B cell (primary cell): Measurements from ENCODE around the gene SH3GL3. TPM values are rescaled to one million over a fixed set of nuclear protein-coding genes. Genes with fewer than 3 reads are reported as not detected.

Experiments
- ATAC-seq: fragments of 200-7000 bp; cut with Tn5 transposase; one replicate; pipeline ENCODE4 v1.10.0; 2021; ENCODE audit warnings: low read depth, mild to moderate bottlenecking, moderate number of reproducible peaks, moderate library complexity
- CTCF ChIA-PET: fragments of 350-600 bp; sonication (Branson Sonifier 250); formaldehyde crosslinking; loops from one replicate; lab custom pipeline; 2021; ENCODE audit warnings: antibody characterized with exemption, inconsistent platforms; lab: Charles Lee
- POLR2A ChIA-PET: fragments of 350-600 bp; sonication (Branson Sonifier 250); formaldehyde crosslinking; loops from one replicate; lab custom pipeline; 2021; ENCODE audit warnings: antibody characterized with exemption; lab: Charles Lee
- DNase-seq: peaks from one replicate; pipeline ENCODE4 v3.0.0; 2013
- H2AFZ ChIP-seq: 2 replicates; pipeline ENCODE4 v1.6.1; 2012; ENCODE audit warnings: mild to moderate bottlenecking, low read depth, low read length; ENCODE audit not compliant: insufficient read depth, poor library complexity, severe bottlenecking
- H3K27ac ChIP-seq, 2 donors: 1 replicate in 1 of 2; 2 replicates in 1 of 2; pipeline ENCODE4 v1.5.1; 2012 to 2013; ENCODE audit warnings: low read length in 2 of 2, mild to moderate bottlenecking in 2 of 2, moderate library complexity in 1 of 2
- H3K27me3 ChIP-seq, 4 experiments: fragments of 200-600 bp in 1 of 4; sonication (generic) in 1 of 4; replicated peaks in 1 of 4; 1 replicate in 2 of 4; 2 replicates in 2 of 4; pipeline versions ENCODE4 v1.6.1 to v1.7.0; 2013 to 2016; ENCODE audit warnings: low read length in 3 of 4, mild to moderate bottlenecking in 2 of 4, mixed read lengths in 1 of 4, moderate library complexity in 1 of 4; ENCODE audit not compliant: insufficient read depth in 4 of 4, control insufficient read depth in 3 of 4; ENCODE audit errors: control extremely low read depth in 1 of 4
- H3K36me3 ChIP-seq, 2 experiments: replicated peaks in 1 of 2; 1 replicate in 1 of 2; 2 replicates in 1 of 2; pipeline versions ENCODE4 v1.6.1 to v1.7.1; 2013; ENCODE audit warnings: low read length in 1 of 2; ENCODE audit not compliant: insufficient read depth in 2 of 2, control insufficient read depth in 1 of 2; ENCODE audit errors: control extremely low read depth in 1 of 2, extremely low read depth in 1 of 2
- H3K4me1 ChIP-seq, 2 donors: fragments of 200-600 bp in 1 of 2; sonication (generic) in 1 of 2; 1 replicate in 1 of 2; 2 replicates in 1 of 2; pipeline versions ENCODE4 v1.5.1 to v1.6.1; 2013 to 2017; ENCODE audit warnings: low read length in 2 of 2; ENCODE audit not compliant: control insufficient read depth in 2 of 2, insufficient read depth in 2 of 2
- H3K4me2 ChIP-seq: replicated peaks from 2 replicates; pipeline ENCODE3; 2012; ENCODE audit warnings: mild to moderate bottlenecking, low read depth, low read length; ENCODE audit not compliant: poor library complexity, severe bottlenecking
- H3K4me3 ChIP-seq, 5 experiments: fragments of 200-600 bp in 1 of 5; sonication (generic) in 1 of 5; 1 replicate in 3 of 5; 2 replicates in 2 of 5; pipeline versions ENCODE4 v1.5.1 to v1.7.0; 2011 to 2016; ENCODE audit warnings: low read length in 4 of 5, mild to moderate bottlenecking in 4 of 5, low read depth in 2 of 5, control low read depth in 1 of 5, moderate library complexity in 1 of 5; ENCODE audit not compliant: insufficient read depth in 1 of 5; ENCODE audit errors: control extremely low read depth in 1 of 5, extremely low read depth in 1 of 5
- H3K79me2 ChIP-seq: fragments of 200-600 bp; sonication (generic); one replicate; pipeline ENCODE4 v1.6.0; 2016; ENCODE audit warnings: low read length; ENCODE audit not compliant: control insufficient read depth, insufficient read depth
- H3K9ac ChIP-seq: fragments of 200-600 bp; sonication (generic); 2 replicates; pipeline ENCODE4 v1.6.1; 2017; ENCODE audit warnings: mild to moderate bottlenecking, low read length, moderate library complexity
- H3K9me3 ChIP-seq, 3 donors: one replicate each; pipeline versions ENCODE4 v1.6.1 to v1.7.1; 2013; ENCODE audit warnings: low read length in 2 of 3; ENCODE audit not compliant: control insufficient read depth in 2 of 3, insufficient read depth in 1 of 3; ENCODE audit errors: control extremely low read depth in 1 of 3
- H4K20me1 ChIP-seq: 2 replicates; pipeline ENCODE4 v1.6.0; 2012; ENCODE audit warnings: mild to moderate bottlenecking, low read length; ENCODE audit not compliant: insufficient read depth, control insufficient read depth, poor library complexity, severe bottlenecking
- H3K27ac Mint-ChIP-seq: one replicate; pipeline ENCODE4 v1.8.0; 2021; ENCODE audit warnings: mixed read lengths
- H3K27me3 Mint-ChIP-seq: one replicate; pipeline ENCODE4 v1.8.0; 2021; ENCODE audit warnings: mixed read lengths
- H3K4me1 Mint-ChIP-seq: one replicate; pipeline ENCODE4 v1.8.0; 2021; ENCODE audit warnings: mixed read lengths
- H3K4me3 Mint-ChIP-seq: one replicate; pipeline ENCODE4 v1.8.0; 2021; ENCODE audit warnings: mixed read lengths
- H3K9me3 Mint-ChIP-seq: one replicate; pipeline ENCODE4 v1.8.0; 2022; ENCODE audit warnings: mixed read lengths; ENCODE audit not compliant: insufficient read depth
- EZH2 ChIP-seq: IDR thresholded peaks from 2 replicates; pipeline ENCODE4 v1.6.1; 2012; ENCODE audit warnings: borderline replicate concordance, low read depth, mild to moderate bottlenecking, moderate library complexity, low read length; ENCODE audit not compliant: insufficient read depth, poor library complexity, severe bottlenecking
- WGBS: methylation state at CpG from one replicate; pipeline ENCODE4 v1.1.5; 2013; ENCODE audit warnings: missing lambda C conversion rate; ENCODE audit not compliant: insufficient coverage; 5-methylcytosine and 5-hydroxymethylcytosine counted together
- intact Hi-C: fragments of 100-400 bp; cut with micrococcal nuclease; formaldehyde crosslinking; loops from one replicate; pipeline ENCODE4 v1.10.0; 2022
- polyA plus RNA-seq: library from polyadenylated mRNA; depleted of rRNA; stranded (reverse); fragments of >200 nt; gene quantifications from 2 replicates; pipeline ENCODE4 v1.2.3, GENCODE V29; 2012
- total RNA-seq, 2 donors: library from RNA; stranded (reverse); fragments of 120-200 nt in 1 of 2; gene quantifications; 1 replicate in 1 of 2; 2 replicates in 1 of 2; pipeline versions ENCODE4 v1.2.3 to v1.2.4, GENCODE V29; 2013 to 2022
- TF ChIP-seq, protein P1 (sequence below): fragments of 200-600 bp; IDR thresholded peaks from one replicate; pipeline ENCODE4 v1.8.0; 2022; ENCODE audit warnings: antibody characterized with exemption, mild to moderate bottlenecking

SH3GL3 gene
- total and polyA plus RNA-seq, 2 donors (not counting 1 experiment from before 2014, with no cell fraction given): not detected

DNA sequence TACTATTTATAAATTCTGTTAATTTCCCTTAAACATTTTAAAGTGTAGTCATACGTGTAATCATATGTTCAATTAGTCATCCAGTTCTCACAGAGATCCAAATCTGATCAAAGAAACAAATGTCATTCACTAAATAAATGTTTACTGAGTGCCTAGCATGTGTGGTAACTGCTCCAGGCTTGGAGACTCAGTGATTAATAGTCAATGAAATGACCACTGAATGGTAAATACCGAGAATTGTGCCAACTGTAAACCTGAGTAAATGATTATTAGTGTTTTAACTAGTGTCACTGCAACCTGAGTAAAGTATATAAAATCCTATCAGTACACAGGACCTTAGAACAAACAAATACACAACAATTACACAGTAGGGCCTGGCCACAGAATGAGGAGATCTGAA lies 52.3 kb downstream of the SH3GL3 start:
- no peak overlapping the region for H2AFZ ChIP-seq
- H3K9me3 ChIP-seq: peaks cover 0 to 4% (median 4%) of the 10 kb centered on the region in 3 donors
- no peaks in the 10 kb centered on the region for H3K4me1 Mint-ChIP-seq
- intact Hi-C loops: no loop called here
- H3K4me3 ChIP-seq: no peak overlapping the region
- no peak overlapping the region for H3K9ac ChIP-seq
- POLR2A ChIA-PET: no interaction called here
- no peak overlapping the region for H3K27ac ChIP-seq
- ATAC-seq: no peak
- no peak for TF ChIP-seq EZH2
- TF ChIP-seq, protein P1, sequence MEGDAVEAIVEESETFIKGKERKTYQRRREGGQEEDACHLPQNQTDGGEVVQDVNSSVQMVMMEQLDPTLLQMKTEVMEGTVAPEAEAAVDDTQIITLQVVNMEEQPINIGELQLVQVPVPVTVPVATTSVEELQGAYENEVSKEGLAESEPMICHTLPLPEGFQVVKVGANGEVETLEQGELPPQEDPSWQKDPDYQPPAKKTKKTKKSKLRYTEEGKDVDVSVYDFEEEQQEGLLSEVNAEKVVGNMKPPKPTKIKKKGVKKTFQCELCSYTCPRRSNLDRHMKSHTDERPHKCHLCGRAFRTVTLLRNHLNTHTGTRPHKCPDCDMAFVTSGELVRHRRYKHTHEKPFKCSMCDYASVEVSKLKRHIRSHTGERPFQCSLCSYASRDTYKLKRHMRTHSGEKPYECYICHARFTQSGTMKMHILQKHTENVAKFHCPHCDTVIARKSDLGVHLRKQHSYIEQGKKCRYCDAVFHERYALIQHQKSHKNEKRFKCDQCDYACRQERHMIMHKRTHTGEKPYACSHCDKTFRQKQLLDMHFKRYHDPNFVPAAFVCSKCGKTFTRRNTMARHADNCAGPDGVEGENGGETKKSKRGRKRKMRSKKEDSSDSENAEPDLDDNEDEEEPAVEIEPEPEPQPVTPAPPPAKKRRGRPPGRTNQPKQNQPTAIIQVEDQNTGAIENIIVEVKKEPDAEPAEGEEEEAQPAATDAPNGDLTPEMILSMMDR: no peak
- H3K9me3 Mint-ChIP-seq: peaks cover 7% of the 10 kb centered on the region
- no peaks in the 10 kb centered on the region for H3K27me3 Mint-ChIP-seq
- no peaks in the 10 kb centered on the region for H3K79me2 ChIP-seq
- CTCF ChIA-PET: no interaction called here
- H3K4me1 ChIP-seq: no peaks in the 10 kb centered on the region
- H3K4me2 ChIP-seq: no peak overlapping the region
- H3K27me3 ChIP-seq: no peaks in the 10 kb centered on the region
- no peak for DNase-seq
- H3K36me3 ChIP-seq: no peaks in the 10 kb centered on the region
- H3K4me3 Mint-ChIP-seq: no peak overlapping the region
- no peak overlapping the region for H3K27ac Mint-ChIP-seq
- no CpG with 5 or more reads among the region's 2 CpGs for WGBS
- H4K20me1 ChIP-seq: no peaks in the 10 kb centered on the region

DNA sequence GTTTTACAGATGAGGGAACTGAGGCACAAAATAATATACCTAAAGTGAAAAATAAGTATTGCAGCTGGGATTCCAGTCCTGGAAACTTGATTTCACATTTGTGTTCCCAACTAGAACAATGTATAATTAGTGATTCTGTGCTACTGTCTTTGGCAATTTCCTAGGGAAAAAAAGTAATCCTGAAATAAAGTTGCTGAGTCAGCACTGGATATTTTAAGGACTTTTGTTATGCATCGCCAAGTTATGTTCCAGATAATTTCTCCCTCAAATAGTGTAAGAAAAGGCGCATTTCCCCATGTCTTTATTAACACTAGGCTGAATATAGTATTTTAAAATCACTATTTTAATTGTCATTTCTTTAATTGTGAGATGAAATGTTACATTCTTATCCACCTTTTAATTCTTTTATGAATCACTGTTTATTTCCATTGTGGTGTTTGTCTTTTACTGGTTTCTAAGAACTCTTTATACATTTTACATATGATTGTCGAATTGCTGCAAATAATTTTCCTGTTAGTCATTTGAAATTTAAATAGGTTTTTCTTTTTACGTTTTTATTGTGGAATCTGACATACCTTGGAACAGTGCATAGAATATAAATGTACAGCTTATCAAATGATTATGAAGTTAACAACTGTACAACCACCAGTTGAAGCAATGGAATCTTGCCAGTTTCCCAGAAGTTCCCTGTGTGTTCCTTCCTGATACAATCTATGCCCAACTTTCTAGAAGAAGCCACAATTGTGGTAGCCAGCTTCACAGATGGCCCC lies 56.6 kb downstream of the SH3GL3 start:
- Histone ChIP-seq H4K20me1 (no peaks in the 10 kb centered on the region), H3K4me1 (no peaks in the 10 kb centered on the region), H3K27me3 (no peaks in the 10 kb centered on the region), H3K4me3 (no peak overlapping the region), H3K9me3 (peaks cover 0 to 4% (median 0%) of the 10 kb centered on the region in 3 donors), H3K4me2 (no peak overlapping the region), H3K27ac (no peak overlapping the region), H3K79me2 (no peaks in the 10 kb centered on the region), H3K36me3 (no peaks in the 10 kb centered on the region), H3K9ac (no peak overlapping the region), H2AFZ (no peak overlapping the region)
- WGBS: no CpG with 5 or more reads among the region's 4 CpGs
- CTCF ChIA-PET: no interaction called here
- Mint-ChIP-seq H3K4me1 (no peaks in the 10 kb centered on the region), H3K27me3 (peaks cover 3% of the 10 kb centered on the region), H3K27ac (no peak overlapping the region), H3K9me3 (peaks cover 3% of the 10 kb centered on the region), H3K4me3 (no peak overlapping the region)
- TF ChIP-seq, protein P1: no peak
- TF ChIP-seq EZH2: no peak
- DNase-seq: no peak
- ATAC-seq: no peak
- POLR2A ChIA-PET: no interaction called here
- intact Hi-C loops: no loop called here
